ENCODE results near the gene TM9SF2.

- TF ChIP-seq CTCF (IDR thresholded peaks at IDR 0.05), result peak in 5 of 7 experiments; percentile 10 to 31 (median 22)
- no peak for TF ChIP-seq POLR2A (IDR thresholded peaks at IDR 0.05)
These were observed 4.6 kb downstream of the TM9SF2 start for GRCh38 chr13:99505814-99506269.
